PC-9 (cell line): Measurements from ENCODE around the gene APRT.

ENCODE experiments used
- CTCF ChIP-seq: fragments of 200-600 bp; sonication (generic); conservative IDR thresholded peaks from 2 replicates; pipeline ENCODE4 v1.6.1; 2017; ENCODE audit warnings: mixed run types, antibody characterized with exemption, mild to moderate bottlenecking, moderate library complexity
- EZH2 ChIP-seq: fragments of 200-600 bp; sonication (generic); IDR thresholded peaks from 2 replicates; pipeline ENCODE4 v1.8.0; 2017; ENCODE audit warnings: antibody characterized with exemption, low read depth

- no peak for TF ChIP-seq CTCF
- no peak for TF ChIP-seq EZH2
These were observed 13.7 kb downstream of the APRT start for GRCh38 chr16:88798073-88798472.
